ENCODE measurements around the gene CACNA1S. TPM values are rescaled to one million over a fixed set of nuclear protein-coding genes. Genes with fewer than 3 reads are reported as not detected.

CACNA1S gene
- total and polyA plus RNA-seq, 2 experiments from 2014 or later = not detected

GRCh38 chr1:201096977-201097856 is 15.0 kb downstream of the CACNA1S start:
- no peaks in the 10 kb centered on the region for H3K9me2 ChIP-seq (ENCODE audit: insufficient read depth)
- H3K9ac ChIP-seq = no peak overlapping the region
- no peak for TF ChIP-seq EZH2 (IDR thresholded peaks at IDR 0.05; ENCODE audit: insufficient read depth, poor library complexity, severe bottlenecking)
- no peak for TF ChIP-seq EZH2phosphoT487 (IDR thresholded peaks at IDR 0.05; ENCODE audit: insufficient read depth, low read depth)
- in situ Hi-C loops (cut with MboI) = no loop called here
- no peaks in the 10 kb centered on the region for H3K79me2 ChIP-seq (ENCODE audit: insufficient read depth)
- H3K4me1 ChIP-seq (ENCODE audit: insufficient read depth) = no peaks in the 10 kb centered on the region
- no peaks in the 10 kb centered on the region for H3F3A ChIP-seq (ENCODE audit: insufficient read depth)
- H3K9me3 ChIP-seq (ENCODE audit: low read depth) = no peaks in the 10 kb centered on the region
- no peak overlapping the region for H3K4me3 ChIP-seq
- no peak overlapping the region for H3K4me2 ChIP-seq (ENCODE audit: unreplicated experiment)
- no peaks in the 10 kb centered on the region for H3K36me3 ChIP-seq (ENCODE audit: low read depth)
- WGBS, 2 experiments (ENCODE audit: low coverage in 1 of 2, low lambda C conversion rate in 2 of 2, missing lambda C conversion rate in 2 of 2) = 68 to 73% methylated on average over 17 of the region's 17 CpGs
- no peaks in the 10 kb centered on the region for H4K20me1 ChIP-seq (ENCODE audit: insufficient read depth)
- no peak overlapping the region for H3K27ac ChIP-seq
- no peak overlapping the region for H2AFZ ChIP-seq
- H3K27me3 ChIP-seq (replicated peaks; ENCODE audit: insufficient read depth) = peaks cover 55% of the 10 kb centered on the region
- no peak for DNase-seq

GRCh38 chr1:201096041-201096461 is 16.2 kb downstream of the CACNA1S start:
- H3K36me3 ChIP-seq (ENCODE audit: low read depth) = no peaks in the 10 kb centered on the region
- no peaks in the 10 kb centered on the region for H3K9me2 ChIP-seq (ENCODE audit: insufficient read depth)
- H3K27me3 ChIP-seq (replicated peaks; ENCODE audit: insufficient read depth) = peaks cover 49% of the 10 kb centered on the region
- no peak overlapping the region for H3K27ac ChIP-seq
- no peaks in the 10 kb centered on the region for H3K4me1 ChIP-seq (ENCODE audit: insufficient read depth)
- no peak overlapping the region for H3K4me2 ChIP-seq (ENCODE audit: unreplicated experiment)
- H2AFZ ChIP-seq = no peak overlapping the region
- DNase-seq = no peak
- TF ChIP-seq EZH2 (IDR thresholded peaks at IDR 0.05; ENCODE audit: insufficient read depth, poor library complexity, severe bottlenecking) (no peak), EZH2phosphoT487 (IDR thresholded peaks at IDR 0.05; ENCODE audit: insufficient read depth, low read depth) (no peak)
- in situ Hi-C loops (cut with MboI) = no loop called here
- no peak overlapping the region for H3K9ac ChIP-seq
- H4K20me1 ChIP-seq (ENCODE audit: insufficient read depth) = no peaks in the 10 kb centered on the region
- no peaks in the 10 kb centered on the region for H3K9me3 ChIP-seq (ENCODE audit: low read depth)
- H3K79me2 ChIP-seq (ENCODE audit: insufficient read depth) = no peaks in the 10 kb centered on the region
- H3F3A ChIP-seq (ENCODE audit: insufficient read depth) = no peaks in the 10 kb centered on the region
- 53 to 58% methylated on average over 5 of the region's 5 CpGs for WGBS, 2 experiments (ENCODE audit: low coverage in 1 of 2, low lambda C conversion rate in 2 of 2, missing lambda C conversion rate in 2 of 2)
- H3K4me3 ChIP-seq = no peak overlapping the region

- no peaks in the 10 kb centered on the region for H3K4me1 ChIP-seq (ENCODE audit: insufficient read depth)
- H3K27me3 ChIP-seq (replicated peaks; ENCODE audit: insufficient read depth) = peaks cover 47% of the 10 kb centered on the region
- no peak overlapping the region for H3K9ac ChIP-seq
- no peak overlapping the region for H2AFZ ChIP-seq
- WGBS, 2 experiments (ENCODE audit: low coverage in 1 of 2, low lambda C conversion rate in 2 of 2, missing lambda C conversion rate in 2 of 2) = 67 to 68% methylated on average over 2 of the region's 2 CpGs
- H3K9me3 ChIP-seq (ENCODE audit: low read depth) = no peaks in the 10 kb centered on the region
- TF ChIP-seq EZH2phosphoT487 (IDR thresholded peaks at IDR 0.05; ENCODE audit: insufficient read depth, low read depth) (no peak), EZH2 (IDR thresholded peaks at IDR 0.05; ENCODE audit: insufficient read depth, poor library complexity, severe bottlenecking) (no peak)
- no peaks in the 10 kb centered on the region for H4K20me1 ChIP-seq (ENCODE audit: insufficient read depth)
- H3K79me2 ChIP-seq (ENCODE audit: insufficient read depth) = no peaks in the 10 kb centered on the region
- DNase-seq = no peak
- H3K4me3 ChIP-seq = no peak overlapping the region
- no peak overlapping the region for H3K27ac ChIP-seq
- H3K4me2 ChIP-seq (ENCODE audit: unreplicated experiment) = no peak overlapping the region
- H3K36me3 ChIP-seq (ENCODE audit: low read depth) = no peaks in the 10 kb centered on the region
- in situ Hi-C loops (cut with MboI) = no loop called here
- H3F3A ChIP-seq (ENCODE audit: insufficient read depth) = no peaks in the 10 kb centered on the region
- H3K9me2 ChIP-seq (ENCODE audit: insufficient read depth) = no peaks in the 10 kb centered on the region
Measured at GRCh38 chr1:201095581-201095980, 16.6 kb downstream of the CACNA1S start.

GRCh38 chr1:201094832-201095231 is 17.4 kb downstream of the CACNA1S start:
- DNase-seq = no peak

More at GRCh38 chr1:201094832-201095231, 17.4 kb downstream of the CACNA1S start:
- Histone ChIP-seq H3K4me2 (ENCODE audit: unreplicated experiment) (no peak overlapping the region), H3K36me3 (ENCODE audit: low read depth) (no peaks in the 10 kb centered on the region), H2AFZ (no peak overlapping the region), H3K9me2 (ENCODE audit: insufficient read depth) (no peaks in the 10 kb centered on the region), H3K4me1 (ENCODE audit: insufficient read depth) (no peaks in the 10 kb centered on the region), H3K9me3 (ENCODE audit: low read depth) (no peaks in the 10 kb centered on the region), H4K20me1 (ENCODE audit: insufficient read depth) (no peaks in the 10 kb centered on the region), H3K9ac (no peak overlapping the region), H3K4me3 (no peak overlapping the region), H3K79me2 (ENCODE audit: insufficient read depth) (no peaks in the 10 kb centered on the region), H3K27me3 (replicated peaks; ENCODE audit: insufficient read depth) (peaks cover 45% of the 10 kb centered on the region), H3K27ac (no peak overlapping the region), H3F3A (ENCODE audit: insufficient read depth) (no peaks in the 10 kb centered on the region)
- 36 to 40% methylated on average over 3 to 4 of the region's 4 CpGs for WGBS, 2 experiments (ENCODE audit: low coverage in 1 of 2, low lambda C conversion rate in 2 of 2, missing lambda C conversion rate in 2 of 2)
- no peak for TF ChIP-seq EZH2 (IDR thresholded peaks at IDR 0.05; ENCODE audit: insufficient read depth, poor library complexity, severe bottlenecking)
- no peak for TF ChIP-seq EZH2phosphoT487 (IDR thresholded peaks at IDR 0.05; ENCODE audit: insufficient read depth, low read depth)
- in situ Hi-C loops (cut with MboI) = no loop called here

Data from GM23248 (cell line).